ENCODE data around the gene LUZP2.

GRCh38 chr11:24861440-24861839, 364.6 kb downstream of the LUZP2 start:
- TF ChIP-seq POLR2A (IDR thresholded peaks at IDR 0.05; ENCODE audit: low read depth, low read length) (no peak), TAF1 (IDR thresholded peaks at IDR 0.05; ENCODE audit: borderline replicate concordance, low read depth, low read length) (no peak), POLR2AphosphoS5 (IDR thresholded peaks at IDR 0.05; ENCODE audit: low read depth, low read length) (no peak)
